Measurements from ENCODE around the gene NIBAN1.

Gene NIBAN1

DNA sequence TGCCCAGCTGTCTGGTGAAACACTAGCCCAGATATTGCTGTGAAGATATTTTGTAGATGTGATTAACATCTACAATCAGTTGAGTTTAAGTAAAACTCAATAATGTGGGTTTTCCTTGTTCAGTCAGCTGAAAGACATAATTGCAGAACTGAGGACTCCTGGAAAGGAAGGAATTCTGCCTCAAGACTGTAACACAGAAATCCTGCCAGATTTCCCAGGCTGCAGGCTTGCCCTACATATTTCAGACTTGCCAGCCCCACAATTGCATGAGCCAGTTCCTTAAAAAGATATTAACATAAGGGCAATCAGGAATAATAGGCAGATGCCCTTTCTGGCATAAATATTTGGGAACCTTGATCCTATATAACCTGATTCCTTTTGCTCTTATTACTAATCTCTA, 14.2 kb upstream of the NIBAN1 start:
- no peaks in the 10 kb centered on the region for H3K27me3 ChIP-seq (ENCODE audit: insufficient read depth, low read length, poor library complexity, severe bottlenecking)
- TF ChIP-seq, protein P1, sequence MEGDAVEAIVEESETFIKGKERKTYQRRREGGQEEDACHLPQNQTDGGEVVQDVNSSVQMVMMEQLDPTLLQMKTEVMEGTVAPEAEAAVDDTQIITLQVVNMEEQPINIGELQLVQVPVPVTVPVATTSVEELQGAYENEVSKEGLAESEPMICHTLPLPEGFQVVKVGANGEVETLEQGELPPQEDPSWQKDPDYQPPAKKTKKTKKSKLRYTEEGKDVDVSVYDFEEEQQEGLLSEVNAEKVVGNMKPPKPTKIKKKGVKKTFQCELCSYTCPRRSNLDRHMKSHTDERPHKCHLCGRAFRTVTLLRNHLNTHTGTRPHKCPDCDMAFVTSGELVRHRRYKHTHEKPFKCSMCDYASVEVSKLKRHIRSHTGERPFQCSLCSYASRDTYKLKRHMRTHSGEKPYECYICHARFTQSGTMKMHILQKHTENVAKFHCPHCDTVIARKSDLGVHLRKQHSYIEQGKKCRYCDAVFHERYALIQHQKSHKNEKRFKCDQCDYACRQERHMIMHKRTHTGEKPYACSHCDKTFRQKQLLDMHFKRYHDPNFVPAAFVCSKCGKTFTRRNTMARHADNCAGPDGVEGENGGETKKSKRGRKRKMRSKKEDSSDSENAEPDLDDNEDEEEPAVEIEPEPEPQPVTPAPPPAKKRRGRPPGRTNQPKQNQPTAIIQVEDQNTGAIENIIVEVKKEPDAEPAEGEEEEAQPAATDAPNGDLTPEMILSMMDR (conservative IDR thresholded peaks at IDR 0.05; ENCODE audit: low read length), result no peak
- no peak for TF ChIP-seq EZH2phosphoT487 (IDR thresholded peaks at IDR 0.05; ENCODE audit: borderline replicate concordance)
- H3K9me3 ChIP-seq (ENCODE audit: insufficient read depth, low read depth, low read length), result no peaks in the 10 kb centered on the region
- H4K20me1 ChIP-seq (ENCODE audit: insufficient read depth, low read length, poor library complexity, severe bottlenecking), result no peaks in the 10 kb centered on the region
- H3K4me2 ChIP-seq (ENCODE audit: low read depth, low read length, poor library complexity, severe bottlenecking), result no peak overlapping the region
- no peaks in the 10 kb centered on the region for H3F3A ChIP-seq (ENCODE audit: low read depth)
- H3K9ac ChIP-seq (ENCODE audit: low read depth, low read length, poor library complexity, severe bottlenecking), result no peak overlapping the region
- H3K4me1 ChIP-seq (ENCODE audit: insufficient read depth, low read length, poor library complexity, severe bottlenecking), result no peaks in the 10 kb centered on the region
- H3K36me3 ChIP-seq (ENCODE audit: insufficient read depth, low read length), result no peaks in the 10 kb centered on the region
- no peaks in the 10 kb centered on the region for H3K9me2 ChIP-seq (replicated peaks; ENCODE audit: low read depth, low read length)
- no peak overlapping the region for H3K4me3 ChIP-seq (ENCODE audit: low read length, poor library complexity, severe bottlenecking)
- no peak overlapping the region for H2AFZ ChIP-seq (ENCODE audit: low read length)
- no peaks in the 10 kb centered on the region for H3K79me2 ChIP-seq (ENCODE audit: insufficient read depth, low read length)

DNA sequence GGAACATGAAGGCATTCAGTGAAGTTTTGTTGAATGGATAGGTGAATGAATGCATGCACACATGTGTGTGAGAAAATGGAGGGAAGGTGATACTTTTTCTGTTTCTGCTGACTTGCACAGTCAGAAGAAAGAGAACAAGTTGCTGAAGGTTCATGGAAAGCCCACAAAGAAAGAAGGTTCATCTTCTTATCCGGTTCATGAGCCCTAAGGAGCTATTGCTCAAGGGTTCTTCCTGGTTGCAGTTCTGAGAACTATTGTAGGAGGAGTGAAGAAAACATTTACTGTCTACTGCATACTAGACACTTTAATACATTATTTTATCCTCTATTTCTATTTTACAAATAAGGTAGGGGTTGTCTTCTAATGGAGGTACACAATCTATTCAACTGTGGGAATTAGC, 13.4 kb upstream of the NIBAN1 start:
- Histone ChIP-seq H3K4me3 (ENCODE audit: low read length, poor library complexity, severe bottlenecking) (no peak overlapping the region), H3K79me2 (ENCODE audit: insufficient read depth, low read length) (no peaks in the 10 kb centered on the region), H4K20me1 (ENCODE audit: insufficient read depth, low read length, poor library complexity, severe bottlenecking) (no peaks in the 10 kb centered on the region), H3F3A (ENCODE audit: low read depth) (no peaks in the 10 kb centered on the region), H2AFZ (ENCODE audit: low read length) (no peak overlapping the region), H3K4me1 (ENCODE audit: insufficient read depth, low read length, poor library complexity, severe bottlenecking) (no peaks in the 10 kb centered on the region), H3K27me3 (ENCODE audit: insufficient read depth, low read length, poor library complexity, severe bottlenecking) (no peaks in the 10 kb centered on the region), H3K36me3 (ENCODE audit: insufficient read depth, low read length) (no peaks in the 10 kb centered on the region), H3K9me2 (replicated peaks; ENCODE audit: low read depth, low read length) (no peaks in the 10 kb centered on the region), H3K9ac (ENCODE audit: low read depth, low read length, poor library complexity, severe bottlenecking) (no peak overlapping the region), H3K4me2 (ENCODE audit: low read depth, low read length, poor library complexity, severe bottlenecking) (no peak overlapping the region), H3K9me3 (ENCODE audit: insufficient read depth, low read depth, low read length) (no peaks in the 10 kb centered on the region)
- TF ChIP-seq, protein P1 (conservative IDR thresholded peaks at IDR 0.05; ENCODE audit: low read length), result no peak
- no peak for TF ChIP-seq EZH2phosphoT487 (IDR thresholded peaks at IDR 0.05; ENCODE audit: borderline replicate concordance)

DNA sequence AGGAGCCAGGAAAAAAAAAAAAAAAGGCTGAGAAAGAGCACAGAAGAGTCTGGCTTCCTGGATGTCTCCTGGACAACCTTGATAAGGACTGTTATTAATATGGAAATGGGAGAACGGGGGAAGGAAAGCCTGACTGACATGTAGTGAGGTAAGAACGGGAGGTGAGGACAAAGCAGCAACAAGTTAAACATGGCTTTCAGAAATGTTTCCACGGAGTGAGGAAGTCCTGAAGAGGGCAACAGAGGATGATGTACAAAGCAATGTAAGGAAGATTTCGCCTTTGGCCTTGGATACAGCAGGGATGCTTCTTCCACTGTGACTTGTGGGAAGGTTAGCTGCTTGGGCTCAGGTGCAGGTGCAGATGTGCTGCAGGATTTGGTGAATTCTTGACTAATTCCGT, 11.9 kb upstream of the NIBAN1 start:
- H2AFZ ChIP-seq (ENCODE audit: low read length), result no peak overlapping the region

More for the DNA sequence above, 11.9 kb upstream of the NIBAN1 start:
- Histone ChIP-seq H3K36me3 (ENCODE audit: insufficient read depth, low read length) (no peaks in the 10 kb centered on the region), H3K9me2 (replicated peaks; ENCODE audit: low read depth, low read length) (no peaks in the 10 kb centered on the region), H3K4me2 (ENCODE audit: low read depth, low read length, poor library complexity, severe bottlenecking) (no peak overlapping the region), H3K4me3 (ENCODE audit: low read length, poor library complexity, severe bottlenecking) (no peak overlapping the region), H3K9me3 (ENCODE audit: insufficient read depth, low read depth, low read length) (no peaks in the 10 kb centered on the region), H3K9ac (ENCODE audit: low read depth, low read length, poor library complexity, severe bottlenecking) (no peak overlapping the region), H3K79me2 (ENCODE audit: insufficient read depth, low read length) (no peaks in the 10 kb centered on the region), H4K20me1 (ENCODE audit: insufficient read depth, low read length, poor library complexity, severe bottlenecking) (no peaks in the 10 kb centered on the region), H3K27me3 (ENCODE audit: insufficient read depth, low read length, poor library complexity, severe bottlenecking) (no peaks in the 10 kb centered on the region), H3F3A (ENCODE audit: low read depth) (no peaks in the 10 kb centered on the region), H3K4me1 (ENCODE audit: insufficient read depth, low read length, poor library complexity, severe bottlenecking) (peaks cover 4% of the 10 kb centered on the region)
- TF ChIP-seq EZH2phosphoT487 (IDR thresholded peaks at IDR 0.05; ENCODE audit: borderline replicate concordance), result no peak
- TF ChIP-seq, protein P1 (conservative IDR thresholded peaks at IDR 0.05; ENCODE audit: low read length), result peak; percentile 43

Data from Loucy (cell line).